ENCODE measurements around the gene COMMD10. TPM values are rescaled to one million over a fixed set of nuclear protein-coding genes. Genes with fewer than 3 reads are reported as not detected.

Gene COMMD10
- total RNA-seq, 4 donors from 2014 or later, result 24.3 to 83.8 (median 34.4) TPM

DNA sequence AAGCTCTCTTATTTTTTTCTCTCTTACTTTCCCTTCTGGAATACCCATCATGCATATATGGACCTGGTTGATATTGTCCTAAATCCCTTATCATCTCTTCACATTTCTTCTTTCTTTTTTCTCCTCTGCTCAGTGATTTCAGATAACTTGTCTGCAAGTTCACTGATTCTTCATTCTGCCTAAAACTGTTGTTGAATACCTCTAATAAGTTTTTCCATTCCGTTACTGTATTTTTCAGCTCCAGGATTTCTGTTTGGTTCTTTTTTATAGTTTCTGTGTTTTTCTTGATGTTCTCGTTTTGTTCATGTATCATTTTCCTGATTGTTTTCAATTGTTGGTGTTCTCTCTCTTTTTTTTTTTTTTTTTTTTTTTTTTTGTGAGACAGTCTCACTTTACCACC is 203.7 kb downstream of the COMMD10 start:
- intact Hi-C loops (cut with DNase I; ENCODE audit: low total_unique reads), result no loop called here
- DNase-seq, result no peak
- H3K9me3 ChIP-seq, result peaks cover 0 to 8% of the 10 kb centered on the region in 2 donors
- no peak for TF ChIP-seq POLR2AphosphoS5 (IDR thresholded peaks at IDR 0.05)
- TF ChIP-seq, protein P1, sequence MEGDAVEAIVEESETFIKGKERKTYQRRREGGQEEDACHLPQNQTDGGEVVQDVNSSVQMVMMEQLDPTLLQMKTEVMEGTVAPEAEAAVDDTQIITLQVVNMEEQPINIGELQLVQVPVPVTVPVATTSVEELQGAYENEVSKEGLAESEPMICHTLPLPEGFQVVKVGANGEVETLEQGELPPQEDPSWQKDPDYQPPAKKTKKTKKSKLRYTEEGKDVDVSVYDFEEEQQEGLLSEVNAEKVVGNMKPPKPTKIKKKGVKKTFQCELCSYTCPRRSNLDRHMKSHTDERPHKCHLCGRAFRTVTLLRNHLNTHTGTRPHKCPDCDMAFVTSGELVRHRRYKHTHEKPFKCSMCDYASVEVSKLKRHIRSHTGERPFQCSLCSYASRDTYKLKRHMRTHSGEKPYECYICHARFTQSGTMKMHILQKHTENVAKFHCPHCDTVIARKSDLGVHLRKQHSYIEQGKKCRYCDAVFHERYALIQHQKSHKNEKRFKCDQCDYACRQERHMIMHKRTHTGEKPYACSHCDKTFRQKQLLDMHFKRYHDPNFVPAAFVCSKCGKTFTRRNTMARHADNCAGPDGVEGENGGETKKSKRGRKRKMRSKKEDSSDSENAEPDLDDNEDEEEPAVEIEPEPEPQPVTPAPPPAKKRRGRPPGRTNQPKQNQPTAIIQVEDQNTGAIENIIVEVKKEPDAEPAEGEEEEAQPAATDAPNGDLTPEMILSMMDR (IDR thresholded peaks at IDR 0.05), result no peak
- no peak for TF ChIP-seq EP300 (IDR thresholded peaks at IDR 0.05; ENCODE audit: low read depth)
- no peak for TF ChIP-seq POLR2A (IDR thresholded peaks at IDR 0.05)
- no peak overlapping the region for H3K27ac ChIP-seq
- in situ Hi-C loops (cut with MboI; ENCODE audit: low pct_ligation_motif_present in 1 of 4, low pct_unique_long_range_greater_than_20kb in 1 of 4, low sequenced_read_pairs in 3 of 4), result no loop called here
- no peak overlapping the region for H3K4me3 ChIP-seq
- WGBS, 2 donors (ENCODE audit: low coverage in 1 of 2), result 88 to 93% methylated on average over 2 of the region's 2 CpGs
- H3K4me1 ChIP-seq, result no peaks in the 10 kb centered on the region
- H3K27me3 ChIP-seq, result no peaks in the 10 kb centered on the region
- peaks cover 0 to 5% (median 3%) of the 10 kb centered on the region in 4 donors for H3K36me3 ChIP-seq

GRCh38 chr5:116289276-116289675 is 204.5 kb downstream of the COMMD10 start:
- no peaks in the 10 kb centered on the region for H3K27me3 ChIP-seq
- H3K9me3 ChIP-seq, result peaks cover 0 to 8% of the 10 kb centered on the region in 2 donors
- TF ChIP-seq, protein P1 (IDR thresholded peaks at IDR 0.05), result no peak
- WGBS, 2 donors (ENCODE audit: low coverage in 1 of 2), result 71 to 86% methylated on average over 3 of the region's 3 CpGs
- in situ Hi-C loops (cut with MboI; ENCODE audit: low pct_ligation_motif_present in 1 of 4, low pct_unique_long_range_greater_than_20kb in 1 of 4, low sequenced_read_pairs in 3 of 4), result no loop called here
- H3K4me3 ChIP-seq, result no peak overlapping the region
- intact Hi-C loops (cut with DNase I; ENCODE audit: low total_unique reads), result no loop called here
- no peak overlapping the region for H3K27ac ChIP-seq
- DNase-seq, result no peak
- peaks cover 0 to 5% (median 3%) of the 10 kb centered on the region in 4 donors for H3K36me3 ChIP-seq
- no peaks in the 10 kb centered on the region for H3K4me1 ChIP-seq

- TF ChIP-seq, protein P1 (IDR thresholded peaks at IDR 0.05), result no peak
- TF ChIP-seq EP300 (IDR thresholded peaks at IDR 0.05; ENCODE audit: low read depth), result no peak
- TF ChIP-seq POLR2AphosphoS5 (IDR thresholded peaks at IDR 0.05), result no peak
- no peak for TF ChIP-seq POLR2A (IDR thresholded peaks at IDR 0.05)
- intact Hi-C loops (cut with DNase I; ENCODE audit: low total_unique reads) (no loop called here), in situ Hi-C loops (cut with MboI; ENCODE audit: low pct_ligation_motif_present in 1 of 4, low pct_unique_long_range_greater_than_20kb in 1 of 4, low sequenced_read_pairs in 3 of 4) (no loop called here)
- Histone ChIP-seq H3K27ac (no peak overlapping the region), H3K4me1 (no peaks in the 10 kb centered on the region), H3K27me3 (no peaks in the 10 kb centered on the region), H3K4me3 (no peak overlapping the region), H3K36me3 (peaks cover 0 to 5% (median 3%) of the 10 kb centered on the region in 4 donors), H3K9me3 (peaks cover 0 to 8% of the 10 kb centered on the region in 2 donors)
- 91 to 95% methylated on average over 1 of the region's 1 CpG for WGBS, 2 donors (ENCODE audit: low coverage in 1 of 2)
- DNase-seq, result no peak
These were observed 206.4 kb downstream of the COMMD10 start for GRCh38 chr5:116291271-116291670.

GRCh38 chr5:116292321-116292720 is 207.5 kb downstream of the COMMD10 start:
- Histone ChIP-seq H3K27me3 (no peaks in the 10 kb centered on the region), H3K4me1 (no peaks in the 10 kb centered on the region), H3K9me3 (peaks cover 0 to 8% of the 10 kb centered on the region in 2 donors), H3K27ac (no peak overlapping the region), H3K4me3 (no peak overlapping the region), H3K36me3 (peaks cover 0 to 5% (median 3%) of the 10 kb centered on the region in 4 donors)
- TF ChIP-seq EP300 (IDR thresholded peaks at IDR 0.05; ENCODE audit: low read depth) (no peak), POLR2A (IDR thresholded peaks at IDR 0.05) (no peak), POLR2AphosphoS5 (IDR thresholded peaks at IDR 0.05) (no peak)
- TF ChIP-seq, protein P1 (IDR thresholded peaks at IDR 0.05), result no peak
- in situ Hi-C loops (cut with MboI; ENCODE audit: low pct_ligation_motif_present in 1 of 4, low pct_unique_long_range_greater_than_20kb in 1 of 4, low sequenced_read_pairs in 3 of 4) (no loop called here), intact Hi-C loops (cut with DNase I; ENCODE audit: low total_unique reads) (no loop called here)
- DNase-seq, result no peak
- WGBS, 2 donors (ENCODE audit: low coverage in 1 of 2), result 89 to 91% methylated on average over 4 of the region's 4 CpGs

Measured in transverse colon (tissue), 4 donors.